Neural cell (in vitro differentiated cells): Measurements from ENCODE around the gene RAP1A. TPM values are rescaled to one million over a fixed set of nuclear protein-coding genes. Genes with fewer than 3 reads are reported as not detected.

Experiments
- H2AFZ ChIP-seq: fragments of 200-600, 300-800 bp; sonication (generic), shearing (Covaris generic); 2 replicates; pipeline ENCODE4 v1.6.0; 2014; ENCODE audit warnings: low read depth, mild to moderate bottlenecking, antibody characterized with exemption, low read length, moderate library complexity
- H3F3A ChIP-seq: fragments of 200-600 bp; shearing (Covaris generic); 2 replicates; pipeline ENCODE4 v1.6.1; 2016; ENCODE audit warnings: mild to moderate bottlenecking, moderate library complexity, mixed read lengths, antibody characterized with exemption, low read length; ENCODE audit not compliant: insufficient read depth, poor library complexity, severe bottlenecking
- H3K27ac ChIP-seq: fragments of 200-600, 300-800 bp; sonication (generic), shearing (Covaris generic); 2 replicates; pipeline ENCODE4 v1.5.1; 2014; ENCODE audit warnings: mild to moderate bottlenecking, low read length, moderate library complexity
- H3K27me3 ChIP-seq: fragments of 300-800, 200-600 bp; sonication (generic), shearing (Covaris generic); 2 replicates; pipeline ENCODE4 v1.6.0; 2014; ENCODE audit warnings: mild to moderate bottlenecking, low read depth, low read length, moderate library complexity; ENCODE audit not compliant: insufficient read depth
- H3K36me3 ChIP-seq: fragments of 300-800, 200-600 bp; sonication (generic), shearing (Covaris generic); 2 replicates; pipeline ENCODE4 v1.5.1; 2014; ENCODE audit warnings: mild to moderate bottlenecking, antibody characterized with exemption, low read length, moderate library complexity; ENCODE audit not compliant: insufficient read depth
- H3K4me2 ChIP-seq: fragments of 300-800, 200-600 bp; sonication (generic), shearing (Covaris generic); 2 replicates; pipeline ENCODE4 v1.6.0; 2014; ENCODE audit warnings: mild to moderate bottlenecking, low read length
- H3K4me3 ChIP-seq: fragments of 300-800, 200-600 bp; sonication (generic), shearing (Covaris generic); 2 replicates; pipeline ENCODE4 v1.5.1; 2014; ENCODE audit warnings: mild to moderate bottlenecking, low read length, moderate library complexity
- H3K79me2 ChIP-seq: fragments of 200-600 bp; shearing (Covaris generic); replicated peaks from 2 replicates; pipeline ENCODE4 v1.6.0; 2014; ENCODE audit warnings: mild to moderate bottlenecking, low read length, moderate library complexity; ENCODE audit not compliant: insufficient read depth
- H3K9ac ChIP-seq: fragments of 300-800, 200-600 bp; sonication (generic), shearing (Covaris generic); 2 replicates; pipeline ENCODE4 v1.6.1; 2016; ENCODE audit warnings: mild to moderate bottlenecking, low read length, mixed read lengths
- H3K9me2 ChIP-seq: fragments of 200-600 bp; shearing (Covaris generic); 2 replicates; pipeline ENCODE4 v1.6.1; 2016; ENCODE audit warnings: mild to moderate bottlenecking, low read length, mixed read lengths; ENCODE audit not compliant: insufficient read depth
- H3K9me3 ChIP-seq: fragments of 200-600, 300-800 bp; sonication (generic), shearing (Covaris generic); 2 replicates; pipeline ENCODE4 v1.6.1; 2016; ENCODE audit warnings: mild to moderate bottlenecking, mixed run types, low read length, moderate library complexity, mixed read lengths
- H4K20me1 ChIP-seq: fragments of 200-600 bp; shearing (Covaris generic); 2 replicates; pipeline ENCODE4 v1.6.1; 2016; ENCODE audit warnings: mild to moderate bottlenecking, mixed run types; ENCODE audit not compliant: insufficient read depth
- EP300 ChIP-seq: fragments of 450-650 bp; conservative IDR thresholded peaks from 2 replicates; pipeline ENCODE4 v1.6.1; 2014; ENCODE audit warnings: antibody characterized with exemption, mild to moderate bottlenecking, moderate library complexity; ENCODE audit not compliant: poor library complexity, severe bottlenecking
- EZH2 ChIP-seq: fragments of 200-600, 300-800 bp; shearing (Covaris generic), sonication (generic); IDR thresholded peaks from 2 replicates; pipeline ENCODE4 v1.6.1; 2014; ENCODE audit warnings: antibody characterized with exemption, low read length, borderline replicate concordance, mild to moderate bottlenecking; ENCODE audit not compliant: insufficient read depth, poor library complexity, severe bottlenecking
- MXI1 ChIP-seq: fragments of 450-650 bp; conservative IDR thresholded peaks from 2 replicates; pipeline ENCODE4 v1.6.1; 2014; ENCODE audit warnings: antibody characterized with exemption, mild to moderate bottlenecking; ENCODE audit not compliant: poor library complexity, severe bottlenecking
- POLR2AphosphoS5 ChIP-seq: IDR thresholded peaks from 2 replicates; pipeline ENCODE4 v1.6.1; 2012
- RAD21 ChIP-seq: fragments of 450-650 bp; conservative IDR thresholded peaks from 2 replicates; pipeline ENCODE4 v1.6.1; 2014; ENCODE audit warnings: antibody characterized with exemption, mild to moderate bottlenecking, moderate library complexity
- SMC3 ChIP-seq: fragments of 450-650 bp; conservative IDR thresholded peaks from 2 replicates; pipeline ENCODE4 v1.6.1; 2014; ENCODE audit warnings: antibody characterized with exemption, mild to moderate bottlenecking, moderate library complexity; ENCODE audit not compliant: poor library complexity
- TAF1 ChIP-seq: IDR thresholded peaks from 2 replicates; pipeline ENCODE4 v1.6.1; 2012; ENCODE audit warnings: low read depth
- polyA plus RNA-seq: library from polyadenylated mRNA; depleted of rRNA; stranded (reverse); fragments of >200 nt; gene quantifications from 2 replicates; pipeline ENCODE4 v1.2.3, GENCODE V29; 2014
- TF ChIP-seq, protein P1 (sequence below): IDR thresholded peaks from 2 replicates; pipeline ENCODE4 v1.6.1; 2012; ENCODE audit warnings: borderline replicate concordance
- TF ChIP-seq, protein P2 (sequence below): fragments of 450-650 bp; IDR thresholded peaks from 2 replicates; pipeline ENCODE4 v1.5.1; 2014; ENCODE audit warnings: antibody characterized with exemption, mild to moderate bottlenecking, moderate library complexity; ENCODE audit not compliant: poor library complexity, severe bottlenecking

The RAP1A gene
- polyA plus RNA-seq, 1 donor from 2014 or later = 28.7 TPM

- H4K20me1 ChIP-seq = no peaks in the 10 kb centered on the region
- H3K27me3 ChIP-seq = peaks cover 3% of the 10 kb centered on the region
- TF ChIP-seq, protein P1, sequence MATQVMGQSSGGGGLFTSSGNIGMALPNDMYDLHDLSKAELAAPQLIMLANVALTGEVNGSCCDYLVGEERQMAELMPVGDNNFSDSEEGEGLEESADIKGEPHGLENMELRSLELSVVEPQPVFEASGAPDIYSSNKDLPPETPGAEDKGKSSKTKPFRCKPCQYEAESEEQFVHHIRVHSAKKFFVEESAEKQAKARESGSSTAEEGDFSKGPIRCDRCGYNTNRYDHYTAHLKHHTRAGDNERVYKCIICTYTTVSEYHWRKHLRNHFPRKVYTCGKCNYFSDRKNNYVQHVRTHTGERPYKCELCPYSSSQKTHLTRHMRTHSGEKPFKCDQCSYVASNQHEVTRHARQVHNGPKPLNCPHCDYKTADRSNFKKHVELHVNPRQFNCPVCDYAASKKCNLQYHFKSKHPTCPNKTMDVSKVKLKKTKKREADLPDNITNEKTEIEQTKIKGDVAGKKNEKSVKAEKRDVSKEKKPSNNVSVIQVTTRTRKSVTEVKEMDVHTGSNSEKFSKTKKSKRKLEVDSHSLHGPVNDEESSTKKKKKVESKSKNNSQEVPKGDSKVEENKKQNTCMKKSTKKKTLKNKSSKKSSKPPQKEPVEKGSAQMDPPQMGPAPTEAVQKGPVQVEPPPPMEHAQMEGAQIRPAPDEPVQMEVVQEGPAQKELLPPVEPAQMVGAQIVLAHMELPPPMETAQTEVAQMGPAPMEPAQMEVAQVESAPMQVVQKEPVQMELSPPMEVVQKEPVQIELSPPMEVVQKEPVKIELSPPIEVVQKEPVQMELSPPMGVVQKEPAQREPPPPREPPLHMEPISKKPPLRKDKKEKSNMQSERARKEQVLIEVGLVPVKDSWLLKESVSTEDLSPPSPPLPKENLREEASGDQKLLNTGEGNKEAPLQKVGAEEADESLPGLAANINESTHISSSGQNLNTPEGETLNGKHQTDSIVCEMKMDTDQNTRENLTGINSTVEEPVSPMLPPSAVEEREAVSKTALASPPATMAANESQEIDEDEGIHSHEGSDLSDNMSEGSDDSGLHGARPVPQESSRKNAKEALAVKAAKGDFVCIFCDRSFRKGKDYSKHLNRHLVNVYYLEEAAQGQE = no peak
- TF ChIP-seq POLR2AphosphoS5 = no peak
- TF ChIP-seq, protein P2, sequence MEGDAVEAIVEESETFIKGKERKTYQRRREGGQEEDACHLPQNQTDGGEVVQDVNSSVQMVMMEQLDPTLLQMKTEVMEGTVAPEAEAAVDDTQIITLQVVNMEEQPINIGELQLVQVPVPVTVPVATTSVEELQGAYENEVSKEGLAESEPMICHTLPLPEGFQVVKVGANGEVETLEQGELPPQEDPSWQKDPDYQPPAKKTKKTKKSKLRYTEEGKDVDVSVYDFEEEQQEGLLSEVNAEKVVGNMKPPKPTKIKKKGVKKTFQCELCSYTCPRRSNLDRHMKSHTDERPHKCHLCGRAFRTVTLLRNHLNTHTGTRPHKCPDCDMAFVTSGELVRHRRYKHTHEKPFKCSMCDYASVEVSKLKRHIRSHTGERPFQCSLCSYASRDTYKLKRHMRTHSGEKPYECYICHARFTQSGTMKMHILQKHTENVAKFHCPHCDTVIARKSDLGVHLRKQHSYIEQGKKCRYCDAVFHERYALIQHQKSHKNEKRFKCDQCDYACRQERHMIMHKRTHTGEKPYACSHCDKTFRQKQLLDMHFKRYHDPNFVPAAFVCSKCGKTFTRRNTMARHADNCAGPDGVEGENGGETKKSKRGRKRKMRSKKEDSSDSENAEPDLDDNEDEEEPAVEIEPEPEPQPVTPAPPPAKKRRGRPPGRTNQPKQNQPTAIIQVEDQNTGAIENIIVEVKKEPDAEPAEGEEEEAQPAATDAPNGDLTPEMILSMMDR = no peak
- TF ChIP-seq MXI1 = no peak
- TF ChIP-seq TAF1 = no peak
- TF ChIP-seq SMC3 = no peak
- TF ChIP-seq EP300 = no peak
- TF ChIP-seq EZH2 = no peak
- no peak for TF ChIP-seq RAD21
- H3K36me3 ChIP-seq = no peaks in the 10 kb centered on the region
- no peaks in the 10 kb centered on the region for H3K79me2 ChIP-seq
- H3K4me2 ChIP-seq = no peak overlapping the region
- no peak overlapping the region for H3K4me3 ChIP-seq
- no peaks in the 10 kb centered on the region for H3K9me3 ChIP-seq
- H2AFZ ChIP-seq = no peak overlapping the region
- H3K27ac ChIP-seq = no peak overlapping the region
- H3K9ac ChIP-seq = no peak overlapping the region
- no peaks in the 10 kb centered on the region for H3F3A ChIP-seq
- H3K9me2 ChIP-seq = no peaks in the 10 kb centered on the region
These were observed 115.3 kb downstream of the RAP1A start for GRCh38 chr1:111734856-111735255.

- no peaks in the 10 kb centered on the region for H3K36me3 ChIP-seq
- peaks cover 3% of the 10 kb centered on the region for H3K27me3 ChIP-seq
- no peak overlapping the region for H3K9ac ChIP-seq
- no peak overlapping the region for H3K4me2 ChIP-seq
- H2AFZ ChIP-seq = no peak overlapping the region
- no peaks in the 10 kb centered on the region for H3K9me2 ChIP-seq
- no peak for TF ChIP-seq RAD21
- no peak overlapping the region for H3K27ac ChIP-seq
- no peaks in the 10 kb centered on the region for H4K20me1 ChIP-seq
- H3K9me3 ChIP-seq = no peaks in the 10 kb centered on the region
- no peaks in the 10 kb centered on the region for H3F3A ChIP-seq
- no peak overlapping the region for H3K4me3 ChIP-seq
- H3K79me2 ChIP-seq = no peaks in the 10 kb centered on the region
These were observed 115.7 kb downstream of the RAP1A start for GRCh38 chr1:111735321-111735720.
